ENCODE data around the gene CATSPERE.

- TF ChIP-seq, protein P1, sequence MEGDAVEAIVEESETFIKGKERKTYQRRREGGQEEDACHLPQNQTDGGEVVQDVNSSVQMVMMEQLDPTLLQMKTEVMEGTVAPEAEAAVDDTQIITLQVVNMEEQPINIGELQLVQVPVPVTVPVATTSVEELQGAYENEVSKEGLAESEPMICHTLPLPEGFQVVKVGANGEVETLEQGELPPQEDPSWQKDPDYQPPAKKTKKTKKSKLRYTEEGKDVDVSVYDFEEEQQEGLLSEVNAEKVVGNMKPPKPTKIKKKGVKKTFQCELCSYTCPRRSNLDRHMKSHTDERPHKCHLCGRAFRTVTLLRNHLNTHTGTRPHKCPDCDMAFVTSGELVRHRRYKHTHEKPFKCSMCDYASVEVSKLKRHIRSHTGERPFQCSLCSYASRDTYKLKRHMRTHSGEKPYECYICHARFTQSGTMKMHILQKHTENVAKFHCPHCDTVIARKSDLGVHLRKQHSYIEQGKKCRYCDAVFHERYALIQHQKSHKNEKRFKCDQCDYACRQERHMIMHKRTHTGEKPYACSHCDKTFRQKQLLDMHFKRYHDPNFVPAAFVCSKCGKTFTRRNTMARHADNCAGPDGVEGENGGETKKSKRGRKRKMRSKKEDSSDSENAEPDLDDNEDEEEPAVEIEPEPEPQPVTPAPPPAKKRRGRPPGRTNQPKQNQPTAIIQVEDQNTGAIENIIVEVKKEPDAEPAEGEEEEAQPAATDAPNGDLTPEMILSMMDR (conservative IDR thresholded peaks at IDR 0.05 in 1 of 2, IDR thresholded peaks at IDR 0.05 in 1 of 2; ENCODE audit: extremely low read depth in 1 of 2, insufficient read depth in 1 of 2, low read depth in 1 of 2, low read length in 2 of 2) = no peak
- no peak for TF ChIP-seq EZH2 (IDR thresholded peaks at IDR 0.05; ENCODE audit: borderline replicate concordance, low read length)
Observed at GRCh38 chr1:244675167-244675566, 214.1 kb downstream of the CATSPERE start.

All from mammary epithelial cell (primary cell).